Cardiac fibroblast (primary cell): ENCODE measurements around the gene CNEP1R1.

Source experiments
- DNase-seq, 2 donors: peaks; one replicate each; pipeline versions ENCODE4 v3.0.0 to v3.0.0-alpha.2; 2010; ENCODE audit warnings: low read depth in 2 of 2
- H3K4me3 ChIP-seq, 2 donors: replicated peaks in 1 of 2; 1 replicate in 1 of 2; 2 replicates in 1 of 2; pipeline ENCODE4 v1.5.1; 2011; ENCODE audit warnings: low read depth in 2 of 2, low read length in 2 of 2, mild to moderate bottlenecking in 2 of 2, moderate library complexity in 1 of 2
- TF ChIP-seq, protein P1 (sequence below): IDR thresholded peaks from one replicate; pipeline ENCODE4 v1.5.1; 2011; ENCODE audit warnings: low read depth, mild to moderate bottlenecking, low read length, inconsistent platforms

Gene CNEP1R1

DNA sequence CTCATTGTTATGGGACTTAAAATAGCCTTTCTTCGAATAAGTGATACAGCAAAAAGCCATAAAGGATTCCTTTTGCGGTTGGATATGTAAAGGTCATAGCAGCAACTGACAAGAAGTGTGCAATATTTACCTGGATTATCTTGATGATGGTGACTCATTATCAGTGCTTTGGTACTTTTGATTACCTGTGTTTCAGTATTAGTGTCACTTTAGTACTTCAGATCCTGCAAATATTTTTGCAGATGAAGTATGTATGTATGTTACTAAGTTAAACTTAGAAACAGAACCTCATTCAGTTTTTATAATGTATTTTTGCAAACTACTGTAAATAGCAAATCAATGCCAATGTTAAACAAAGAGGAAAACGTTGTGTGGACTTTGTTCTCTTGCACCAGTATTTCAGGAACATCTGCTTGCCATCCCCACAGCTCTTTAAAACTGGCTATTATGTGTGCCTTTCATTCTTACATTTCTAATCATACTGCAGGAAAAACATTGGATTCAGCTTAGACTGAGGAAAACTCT lies 10.5 kb downstream of the CNEP1R1 start:
- TF ChIP-seq, protein P1, sequence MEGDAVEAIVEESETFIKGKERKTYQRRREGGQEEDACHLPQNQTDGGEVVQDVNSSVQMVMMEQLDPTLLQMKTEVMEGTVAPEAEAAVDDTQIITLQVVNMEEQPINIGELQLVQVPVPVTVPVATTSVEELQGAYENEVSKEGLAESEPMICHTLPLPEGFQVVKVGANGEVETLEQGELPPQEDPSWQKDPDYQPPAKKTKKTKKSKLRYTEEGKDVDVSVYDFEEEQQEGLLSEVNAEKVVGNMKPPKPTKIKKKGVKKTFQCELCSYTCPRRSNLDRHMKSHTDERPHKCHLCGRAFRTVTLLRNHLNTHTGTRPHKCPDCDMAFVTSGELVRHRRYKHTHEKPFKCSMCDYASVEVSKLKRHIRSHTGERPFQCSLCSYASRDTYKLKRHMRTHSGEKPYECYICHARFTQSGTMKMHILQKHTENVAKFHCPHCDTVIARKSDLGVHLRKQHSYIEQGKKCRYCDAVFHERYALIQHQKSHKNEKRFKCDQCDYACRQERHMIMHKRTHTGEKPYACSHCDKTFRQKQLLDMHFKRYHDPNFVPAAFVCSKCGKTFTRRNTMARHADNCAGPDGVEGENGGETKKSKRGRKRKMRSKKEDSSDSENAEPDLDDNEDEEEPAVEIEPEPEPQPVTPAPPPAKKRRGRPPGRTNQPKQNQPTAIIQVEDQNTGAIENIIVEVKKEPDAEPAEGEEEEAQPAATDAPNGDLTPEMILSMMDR = no peak
- no peak for DNase-seq
- H3K4me3 ChIP-seq = no peak overlapping the region

DNA sequence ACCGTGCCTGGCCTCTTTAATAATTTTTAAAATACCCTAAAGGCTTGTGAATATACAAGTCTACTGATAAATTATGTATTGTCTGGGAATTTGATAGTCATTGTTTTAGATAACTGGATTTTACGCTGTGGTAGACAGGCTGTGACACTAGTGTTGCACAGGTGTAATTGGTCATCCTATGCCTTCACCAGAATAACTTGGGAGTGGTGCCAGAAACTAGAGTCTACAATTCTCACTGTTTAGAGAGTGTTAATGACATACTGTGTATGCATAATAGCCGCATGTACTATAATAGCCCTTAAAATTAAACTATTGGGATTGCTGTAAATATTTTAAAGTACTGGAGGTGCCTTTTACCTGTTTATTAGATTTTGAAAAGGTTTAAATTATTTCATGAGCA lies 11.4 kb downstream of the CNEP1R1 start:
- TF ChIP-seq, protein P1 = no peak
- no peak for DNase-seq
- no peak overlapping the region for H3K4me3 ChIP-seq

DNA sequence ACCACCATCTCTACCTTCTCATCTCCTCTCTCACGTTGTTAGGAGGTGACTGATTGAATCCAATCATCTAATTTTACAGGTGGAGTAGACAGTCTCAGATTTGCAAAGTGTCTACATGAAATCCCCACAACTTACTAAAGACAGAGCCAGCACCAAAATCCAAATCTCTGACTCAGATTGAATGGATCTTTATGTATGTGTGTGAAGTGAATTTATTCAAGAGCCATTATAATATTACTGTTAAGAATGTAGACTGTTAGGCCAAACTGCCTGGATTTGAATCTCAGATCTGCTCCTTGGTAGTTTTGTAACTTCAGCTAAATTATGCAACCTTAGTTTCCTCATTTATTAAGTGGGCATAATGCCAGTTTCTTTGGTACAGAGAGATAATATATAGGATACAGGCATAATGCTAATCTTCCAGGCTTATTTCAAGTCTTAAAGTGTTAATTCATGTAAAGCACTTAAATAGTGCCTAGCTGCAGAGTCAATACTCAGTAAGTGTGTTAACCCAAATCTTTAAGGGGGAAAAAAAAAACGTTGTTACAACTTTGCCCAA lies 12.7 kb downstream of the CNEP1R1 start:
- no peak overlapping the region for H3K4me3 ChIP-seq
- TF ChIP-seq, protein P1 = no peak
- DNase-seq = peak; percentile 30 to 57

DNA sequence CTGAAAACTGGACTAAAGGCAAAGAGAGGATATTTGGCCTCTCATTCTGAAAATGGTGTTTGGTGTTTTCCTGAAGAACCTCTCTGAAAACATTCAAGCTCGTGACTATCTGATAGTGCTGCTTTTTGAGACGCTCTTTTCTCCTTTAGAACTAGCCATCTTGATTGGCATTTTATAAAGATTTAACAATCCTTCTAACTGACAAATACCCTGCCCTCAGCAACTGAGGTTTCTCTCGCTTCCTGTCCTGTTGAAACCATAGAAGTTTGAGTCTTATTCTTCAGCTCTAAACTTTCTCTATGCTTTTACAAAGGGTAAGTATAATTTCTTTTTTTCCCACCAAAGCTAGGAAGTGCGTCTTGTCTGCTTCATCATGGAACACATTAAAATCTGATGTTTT lies 13.3 kb downstream of the CNEP1R1 start:
- no peak for DNase-seq
- no peak overlapping the region for H3K4me3 ChIP-seq
- TF ChIP-seq, protein P1 = no peak

DNA sequence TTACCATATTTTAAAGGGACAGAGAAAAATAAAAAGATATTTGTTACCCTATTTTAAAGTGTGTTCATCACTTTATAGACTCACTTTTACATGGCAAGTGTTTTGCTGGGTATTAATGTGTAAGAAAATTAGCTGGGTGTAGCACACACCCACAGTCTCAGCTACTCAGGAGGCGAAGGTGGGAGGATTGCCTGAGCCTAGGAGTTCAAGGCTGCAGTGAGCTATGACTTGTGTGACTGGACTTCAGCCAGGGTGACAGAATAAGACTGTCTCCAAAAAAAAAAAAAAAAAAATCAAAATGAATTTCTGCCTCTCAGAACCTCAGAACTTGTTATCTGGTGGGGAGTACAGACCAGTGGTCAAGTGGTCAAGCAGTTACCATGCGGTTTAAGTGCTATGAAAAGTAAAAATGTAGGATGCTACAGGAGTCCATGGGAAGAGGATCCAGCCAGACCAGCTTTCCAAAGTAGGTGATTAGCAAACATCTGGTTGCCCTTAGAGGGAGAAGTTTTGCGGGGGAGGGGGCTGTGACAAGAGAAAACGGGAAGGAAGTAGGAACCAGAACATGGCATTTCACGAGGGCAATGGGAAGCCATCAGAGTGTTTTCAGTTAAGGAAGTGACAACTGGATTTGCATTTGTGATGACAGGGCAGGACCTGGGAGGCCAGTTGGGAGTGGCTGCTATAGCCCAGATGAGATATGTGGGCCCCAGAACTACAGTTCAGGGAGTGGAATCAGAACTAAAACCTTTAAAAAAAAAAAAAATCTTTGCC lies 13.9 kb downstream of the CNEP1R1 start:
- TF ChIP-seq, protein P1 = no peak
- no peak for DNase-seq
- no peak overlapping the region for H3K4me3 ChIP-seq

DNA sequence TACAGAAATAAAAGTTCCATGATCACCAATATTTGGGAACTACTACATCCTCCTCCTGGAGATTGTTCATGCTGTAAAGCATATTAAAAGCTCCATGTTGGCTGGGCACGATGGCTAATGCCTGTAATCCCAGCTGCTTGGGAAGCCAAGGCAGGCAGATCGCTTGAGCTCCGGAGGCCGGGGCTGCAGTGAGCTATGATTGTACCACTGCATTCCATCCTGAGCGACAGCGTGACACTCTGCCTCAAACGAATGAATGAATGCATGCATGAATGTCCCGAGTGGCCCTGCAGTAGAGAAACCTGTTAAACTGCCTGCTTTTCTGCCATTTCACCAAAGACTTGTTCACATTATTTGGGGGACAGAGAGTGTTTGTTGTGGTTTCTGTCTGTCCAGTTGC lies 15.0 kb downstream of the CNEP1R1 start:
- DNase-seq = no peak
- no peak overlapping the region for H3K4me3 ChIP-seq
- TF ChIP-seq, protein P1 = no peak
